ENCODE data around the gene NAP1L4. TPM values are rescaled to one million over a fixed set of nuclear protein-coding genes. Genes with fewer than 3 reads are reported as not detected.
A peak's percentile ranks its signal among the peaks of the same experiment; 100 is the strongest.

Gene NAP1L4
- total and polyA plus RNA-seq, 2 of the 4 experiments (the other 2 are of a cell fraction) = 71.5 to 80.7 TPM

GRCh38 chr11:2975594-2975993 is 16.5 kb downstream of the NAP1L4 start:
- Histone ChIP-seq H3K27ac (ENCODE audit: insufficient read depth, low read length) (no peak overlapping the region), H2AFZ (replicated peaks; ENCODE audit: low read length, poor library complexity) (no peak overlapping the region), H3K9me3 (ENCODE audit: control insufficient read depth, insufficient read depth, low read length) (no peaks in the 10 kb centered on the region), H3K36me3 (ENCODE audit: control insufficient read depth, insufficient read depth, low read length) (peaks cover 45% of the 10 kb centered on the region), H2AK5ac (ENCODE audit: low read depth, low read length) (no peak overlapping the region), H4K91ac (ENCODE audit: insufficient read depth, low read depth, low read length) (no peak overlapping the region), H2BK5ac (ENCODE audit: low read depth, low read length, poor library complexity, severe bottlenecking) (no peak overlapping the region), H3K18ac (ENCODE audit: low read depth, low read length) (no peak overlapping the region), H3K4ac (ENCODE audit: low read depth, low read length) (no peak overlapping the region), H3K9ac (ENCODE audit: low read depth, low read length) (no peak overlapping the region), H3K4me2 (ENCODE audit: low read depth, low read length) (no peak overlapping the region), H4K20me1 (ENCODE audit: insufficient read depth, low read length) (peaks cover 36% of the 10 kb centered on the region), H3K14ac (replicated peaks; ENCODE audit: low read depth, low read length) (no peak overlapping the region), H2BK15ac (ENCODE audit: low read depth, low read length) (no peak overlapping the region), H3K27me3 (ENCODE audit: control insufficient read depth, insufficient read depth, low read length) (no peaks in the 10 kb centered on the region), H4K5ac (ENCODE audit: low read depth, low read length) (no peak overlapping the region), H4K8ac (ENCODE audit: low read depth in 2 of 2, low read length in 2 of 2) (no peak overlapping the region), H2BK20ac (ENCODE audit: low read depth, low read length) (no peak overlapping the region), H3K56ac (ENCODE audit: extremely low read depth, insufficient read depth, low read length) (no peak overlapping the region), H3K23ac (ENCODE audit: low read depth, low read length) (no peak overlapping the region), H3K4me3 (ENCODE audit: insufficient read depth, low read depth, low read length) (no peak overlapping the region), H3K9me1 (ENCODE audit: insufficient read depth, low read length) (no peaks in the 10 kb centered on the region), H3K79me1 (ENCODE audit: low read depth in 1 of 2, low read length in 2 of 2) (peaks cover 50 to 74% of the 10 kb centered on the region in 2 experiments), H2AK9ac (replicated peaks; ENCODE audit: low read depth, low read length, poor library complexity) (no peak overlapping the region), H2BK120ac (ENCODE audit: low read depth, low read length) (no peak overlapping the region), H3K4me1 (ENCODE audit: control insufficient read depth, insufficient read depth, low read length) (no peaks in the 10 kb centered on the region)
- ChIA-PET CTCF (interaction anchor here (0.6 to 1.2 kb wide), 2 partner anchors 13 to 40 kb away, joined by 3 to 4 read pairs; no protein-coding TSS in a partner anchor), POLR2A (ENCODE audit: unreplicated experiment) (no interaction called here)
- BruUV-seq (replicated peaks) = no TSS peak
- WGBS, 2 experiments (ENCODE audit: extremely low coverage in 2 of 2, insufficient read length in 1 of 2) = no CpG with 5 or more reads among the region's 4 CpGs
- in situ Hi-C loops (cut with MboI; ENCODE audit: low sequenced_read_pairs) = no loop called here
- TF ChIP-seq RAD21 (IDR thresholded peaks at IDR 0.05; ENCODE audit: low read length) (peak; percentile 50), BHLHE40 (IDR thresholded peaks at IDR 0.05; ENCODE audit: low read depth, low read length) (no peak), MXI1 (IDR thresholded peaks at IDR 0.05; ENCODE audit: borderline replicate concordance, low read depth, low read length) (no peak), RCOR1 (IDR thresholded peaks at IDR 0.05; ENCODE audit: insufficient replicate concordance, low read length) (no peak), CHD1 (IDR thresholded peaks at IDR 0.05; ENCODE audit: low read depth, low read length) (no peak), FOS (IDR thresholded peaks at IDR 0.05; ENCODE audit: low read depth, low read length) (no peak), ELK1 (IDR thresholded peaks at IDR 0.05; ENCODE audit: borderline replicate concordance, low read depth, low read length) (no peak), NFE2L2 (IDR thresholded peaks at IDR 0.05; ENCODE audit: low read depth, low read length) (no peak), POLR2A (IDR thresholded peaks at IDR 0.05; ENCODE audit: low read depth, low read length) (no peak), CEBPB (IDR thresholded peaks at IDR 0.05; ENCODE audit: low read depth, low read length) (no peak), MAFK (IDR thresholded peaks at IDR 0.05; ENCODE audit: low read depth, low read length) (no peak), SMC3 (IDR thresholded peaks at IDR 0.05; ENCODE audit: low read depth, low read length) (peak; percentile 41), MAZ (IDR thresholded peaks at IDR 0.05; ENCODE audit: borderline replicate concordance, low read depth, low read length) (no peak), RFX5 (IDR thresholded peaks at IDR 0.05; ENCODE audit: low read depth, low read length) (no peak)
- TF ChIP-seq, protein P1, sequence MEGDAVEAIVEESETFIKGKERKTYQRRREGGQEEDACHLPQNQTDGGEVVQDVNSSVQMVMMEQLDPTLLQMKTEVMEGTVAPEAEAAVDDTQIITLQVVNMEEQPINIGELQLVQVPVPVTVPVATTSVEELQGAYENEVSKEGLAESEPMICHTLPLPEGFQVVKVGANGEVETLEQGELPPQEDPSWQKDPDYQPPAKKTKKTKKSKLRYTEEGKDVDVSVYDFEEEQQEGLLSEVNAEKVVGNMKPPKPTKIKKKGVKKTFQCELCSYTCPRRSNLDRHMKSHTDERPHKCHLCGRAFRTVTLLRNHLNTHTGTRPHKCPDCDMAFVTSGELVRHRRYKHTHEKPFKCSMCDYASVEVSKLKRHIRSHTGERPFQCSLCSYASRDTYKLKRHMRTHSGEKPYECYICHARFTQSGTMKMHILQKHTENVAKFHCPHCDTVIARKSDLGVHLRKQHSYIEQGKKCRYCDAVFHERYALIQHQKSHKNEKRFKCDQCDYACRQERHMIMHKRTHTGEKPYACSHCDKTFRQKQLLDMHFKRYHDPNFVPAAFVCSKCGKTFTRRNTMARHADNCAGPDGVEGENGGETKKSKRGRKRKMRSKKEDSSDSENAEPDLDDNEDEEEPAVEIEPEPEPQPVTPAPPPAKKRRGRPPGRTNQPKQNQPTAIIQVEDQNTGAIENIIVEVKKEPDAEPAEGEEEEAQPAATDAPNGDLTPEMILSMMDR (conservative IDR thresholded peaks at IDR 0.05; ENCODE audit: low read depth, low read length) = peak; percentile 46
- TF ChIP-seq, protein P2, sequence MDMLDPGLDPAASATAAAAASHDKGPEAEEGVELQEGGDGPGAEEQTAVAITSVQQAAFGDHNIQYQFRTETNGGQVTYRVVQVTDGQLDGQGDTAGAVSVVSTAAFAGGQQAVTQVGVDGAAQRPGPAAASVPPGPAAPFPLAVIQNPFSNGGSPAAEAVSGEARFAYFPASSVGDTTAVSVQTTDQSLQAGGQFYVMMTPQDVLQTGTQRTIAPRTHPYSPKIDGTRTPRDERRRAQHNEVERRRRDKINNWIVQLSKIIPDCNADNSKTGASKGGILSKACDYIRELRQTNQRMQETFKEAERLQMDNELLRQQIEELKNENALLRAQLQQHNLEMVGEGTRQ (IDR thresholded peaks at IDR 0.05; ENCODE audit: low read depth, low read length) = no peak
- DNase-seq (peak; percentile 37), ATAC-seq (ENCODE audit: low read depth) (peak; percentile 72)
- dilution Hi-C loops (cut with HindIII; ENCODE audit: low sequenced_read_pairs, unreplicated experiment) = no loop called here
- intact Hi-C loops (cut with micrococcal nuclease) = no loop called here

All from IMR-90 (cell line).